Measurements from ENCODE around the gene PLCL2. TPM values are rescaled to one million over a fixed set of nuclear protein-coding genes. Genes with fewer than 3 reads are reported as not detected.

Gene PLCL2
- total RNA-seq, 1 experiment from 2014 or later, result 32.1 TPM

- H3K14ac ChIP-seq (ENCODE audit: insufficient read depth, low read length), result no peak overlapping the region
- no peak overlapping the region for H3K9ac ChIP-seq (ENCODE audit: extremely low read depth, insufficient read length, low read length)
- H2BK12ac ChIP-seq (ENCODE audit: insufficient read length, low read depth, low read length), result no peak overlapping the region
- no peak overlapping the region for H2AK5ac ChIP-seq (ENCODE audit: insufficient read length, low read length)
- Mint-ChIP-seq H3K9me3 (peaks cover 15 to 17% of the 10 kb centered on the region in 2 experiments), H3K36me3 (ENCODE audit: insufficient read depth in 1 of 3, low read depth in 3 of 3) (peaks cover 4 to 14% (median 6%) of the 10 kb centered on the region in 3 experiments; a peak in 5 of 7 replicates), H3K4me3 (no peak overlapping the region), H3K4me1 (peaks cover 36 to 38% of the 10 kb centered on the region in 2 experiments), H3K27ac (no peak overlapping the region), H3K27me3 (ENCODE audit: low read depth) (peaks cover 97% of the 10 kb centered on the region)
- H2BK15ac ChIP-seq (ENCODE audit: low read depth, low read length), result no peak overlapping the region
- no peak overlapping the region for H3T11ph ChIP-seq (ENCODE audit: low read length)
- no peak overlapping the region for H4K8ac ChIP-seq (replicated peaks; ENCODE audit: insufficient read length, low read depth, low read length)
- H3K79me1 ChIP-seq (ENCODE audit: insufficient read depth, low read depth, low read length, poor library complexity, severe bottlenecking), result no peaks in the 10 kb centered on the region
- no peaks in the 10 kb centered on the region for H3K9me3 ChIP-seq (ENCODE audit: control insufficient read depth, low read depth, low read length)
- no peak overlapping the region for H3K56ac ChIP-seq (ENCODE audit: insufficient read length, low read depth, low read length)
- H3K79me2 ChIP-seq (ENCODE audit: insufficient read depth, low read length), result no peaks in the 10 kb centered on the region; the same call in 1 of the 2 replicates
- TF ChIP-seq CTCF (conservative IDR thresholded peaks at IDR 0.05), result no peak
- H4K20me1 ChIP-seq (ENCODE audit: control insufficient read depth, insufficient read depth, insufficient read length), result no peaks in the 10 kb centered on the region
- no peak for DNase-seq
- H4K91ac ChIP-seq (ENCODE audit: insufficient read length, low read depth, low read length), result no peak overlapping the region
- no peak overlapping the region for H2BK20ac ChIP-seq (ENCODE audit: low read depth, low read length, poor library complexity, severe bottlenecking)
- no peak overlapping the region for H3K4me2 ChIP-seq (ENCODE audit: insufficient read depth, insufficient read length, low read length)
- no peak overlapping the region for H3K27ac ChIP-seq (ENCODE audit: insufficient read length, low read depth, low read length)
- H2BK5ac ChIP-seq (ENCODE audit: insufficient read length, low read length), result no peak overlapping the region
- no peak overlapping the region for H3K18ac ChIP-seq (ENCODE audit: insufficient read length, low read depth, low read length)
- no peak overlapping the region for H4K5ac ChIP-seq (ENCODE audit: insufficient read length, low read depth, low read length)
- H2BK120ac ChIP-seq (ENCODE audit: low read depth, low read length, poor library complexity, severe bottlenecking), result no peak overlapping the region
- no peak overlapping the region for H3K23ac ChIP-seq (ENCODE audit: insufficient read length, low read depth, low read length)
- H2AFZ ChIP-seq (ENCODE audit: low read length), result no peak overlapping the region
- no peak overlapping the region for H3K4ac ChIP-seq (ENCODE audit: low read depth, low read length)
- H3K4me1 ChIP-seq (ENCODE audit: insufficient read depth, low read length), result no peaks in the 10 kb centered on the region
- no CpG with 5 or more reads among the region's 2 CpGs for WGBS (ENCODE audit: extremely low coverage, insufficient read length, low lambda C conversion rate)
- H3K23me2 ChIP-seq (ENCODE audit: insufficient read length, low read depth, low read length, poor library complexity, severe bottlenecking), result no peaks in the 10 kb centered on the region
- H3K27me3 ChIP-seq (ENCODE audit: insufficient read depth, low read length), result peaks cover 36% of the 10 kb centered on the region; the same call in 1 of the 2 replicates
Observed at GRCh38 chr3:16999161-16999560, 114.4 kb downstream of the PLCL2 start.
